ENCODE data around the gene PIK3R6. TPM values are rescaled to one million over a fixed set of nuclear protein-coding genes. Genes with fewer than 3 reads are reported as not detected.

The PIK3R6 gene
- total and polyA plus RNA-seq, 2 of the 4 experiments (the other 2 are of a cell fraction) = not detected

GRCh38 chr17:8900207-8900606 is 32.7 kb upstream of the PIK3R6 start:
- POLR2A ChIA-PET (ENCODE audit: unreplicated experiment) = no interaction called here
- Histone ChIP-seq H2AK5ac (ENCODE audit: low read depth, low read length) (no peak overlapping the region), H3K56ac (ENCODE audit: extremely low read depth, insufficient read depth, low read length) (no peak overlapping the region), H4K5ac (ENCODE audit: low read depth, low read length) (no peak overlapping the region), H4K20me1 (ENCODE audit: insufficient read depth, low read length) (no peaks in the 10 kb centered on the region), H2BK15ac (ENCODE audit: low read depth, low read length) (no peak overlapping the region), H3K36me3 (ENCODE audit: control insufficient read depth, insufficient read depth, low read length) (no peaks in the 10 kb centered on the region), H3K14ac (replicated peaks; ENCODE audit: low read depth, low read length) (no peak overlapping the region), H3K23ac (ENCODE audit: low read depth, low read length) (no peak overlapping the region), H3K4me1 (ENCODE audit: control insufficient read depth, insufficient read depth, low read length) (no peaks in the 10 kb centered on the region), H2AK9ac (replicated peaks; ENCODE audit: low read depth, low read length, poor library complexity) (no peak overlapping the region), H4K8ac (ENCODE audit: low read depth in 2 of 2, low read length in 2 of 2) (no peak overlapping the region), H3K18ac (ENCODE audit: low read depth, low read length) (no peak overlapping the region), H3K27me3 (ENCODE audit: control insufficient read depth, insufficient read depth, low read length) (no peaks in the 10 kb centered on the region; the same call in 1 of the 2 replicates), H4K91ac (ENCODE audit: insufficient read depth, low read depth, low read length) (no peak overlapping the region), H3K9me3 (ENCODE audit: control insufficient read depth, insufficient read depth, low read length) (no peaks in the 10 kb centered on the region), H3K4me3 (ENCODE audit: insufficient read depth, low read depth, low read length) (no peak overlapping the region), H3K27ac (ENCODE audit: insufficient read depth, low read length) (no peak overlapping the region), H3K9ac (ENCODE audit: low read depth, low read length) (no peak overlapping the region), H3K9me1 (ENCODE audit: insufficient read depth, low read length) (no peaks in the 10 kb centered on the region), H3K4me2 (ENCODE audit: low read depth, low read length) (no peak overlapping the region), H2BK120ac (ENCODE audit: low read depth, low read length) (no peak overlapping the region), H2BK20ac (ENCODE audit: low read depth, low read length) (no peak overlapping the region), H2BK5ac (ENCODE audit: low read depth, low read length, poor library complexity, severe bottlenecking) (no peak overlapping the region), H3K4ac (ENCODE audit: low read depth, low read length) (no peak overlapping the region), H3K79me1 (ENCODE audit: low read depth in 1 of 2, low read length in 2 of 2) (no peaks in the 10 kb centered on the region), H2AFZ (replicated peaks; ENCODE audit: low read length, poor library complexity) (no peak overlapping the region)
- WGBS, 2 experiments (ENCODE audit: extremely low coverage in 2 of 2, insufficient read length in 1 of 2) = 80% methylated on average over 1 of the region's 6 CpGs; no CpG with 5 or more reads in 1 of the 2 experiments
- dilution Hi-C loops (cut with HindIII; ENCODE audit: low sequenced_read_pairs, unreplicated experiment) (no loop called here), intact Hi-C loops (cut with micrococcal nuclease) (no loop called here), in situ Hi-C loops (cut with MboI; ENCODE audit: low sequenced_read_pairs) (no loop called here)
- ATAC-seq (ENCODE audit: low read depth) = no peak
- no TSS peak for BruUV-seq (replicated peaks)
- no peak for DNase-seq
- CTCF ChIA-PET = no interaction called here
- TF ChIP-seq CHD1 (IDR thresholded peaks at IDR 0.05; ENCODE audit: low read depth, low read length) = no peak
- no peak for TF ChIP-seq RAD21 (IDR thresholded peaks at IDR 0.05; ENCODE audit: low read length)
- TF ChIP-seq MXI1 (IDR thresholded peaks at IDR 0.05; ENCODE audit: borderline replicate concordance, low read depth, low read length) = no peak
- no peak for TF ChIP-seq MAFK (IDR thresholded peaks at IDR 0.05; ENCODE audit: low read depth, low read length)
- TF ChIP-seq FOS (IDR thresholded peaks at IDR 0.05; ENCODE audit: low read depth, low read length) = no peak
- no peak for TF ChIP-seq POLR2A (IDR thresholded peaks at IDR 0.05; ENCODE audit: low read depth, low read length)
- TF ChIP-seq CTCF (conservative IDR thresholded peaks at IDR 0.05; ENCODE audit: low read depth, low read length) = no peak
- no peak for TF ChIP-seq CEBPB (IDR thresholded peaks at IDR 0.05; ENCODE audit: low read depth, low read length)
- TF ChIP-seq ELK1 (IDR thresholded peaks at IDR 0.05; ENCODE audit: borderline replicate concordance, low read depth, low read length) = no peak
- TF ChIP-seq MAZ (IDR thresholded peaks at IDR 0.05; ENCODE audit: borderline replicate concordance, low read depth, low read length) = no peak
- no peak for TF ChIP-seq SMC3 (IDR thresholded peaks at IDR 0.05; ENCODE audit: low read depth, low read length)
- TF ChIP-seq RFX5 (IDR thresholded peaks at IDR 0.05; ENCODE audit: low read depth, low read length) = no peak
- TF ChIP-seq USF2 (IDR thresholded peaks at IDR 0.05; ENCODE audit: low read depth, low read length) = no peak
- TF ChIP-seq RCOR1 (IDR thresholded peaks at IDR 0.05; ENCODE audit: insufficient replicate concordance, low read length) = no peak
- TF ChIP-seq BHLHE40 (IDR thresholded peaks at IDR 0.05; ENCODE audit: low read depth, low read length) = no peak
- TF ChIP-seq NFE2L2 (IDR thresholded peaks at IDR 0.05; ENCODE audit: low read depth, low read length) = no peak
